Measurements from ENCODE around the gene GATD1.

DNA sequence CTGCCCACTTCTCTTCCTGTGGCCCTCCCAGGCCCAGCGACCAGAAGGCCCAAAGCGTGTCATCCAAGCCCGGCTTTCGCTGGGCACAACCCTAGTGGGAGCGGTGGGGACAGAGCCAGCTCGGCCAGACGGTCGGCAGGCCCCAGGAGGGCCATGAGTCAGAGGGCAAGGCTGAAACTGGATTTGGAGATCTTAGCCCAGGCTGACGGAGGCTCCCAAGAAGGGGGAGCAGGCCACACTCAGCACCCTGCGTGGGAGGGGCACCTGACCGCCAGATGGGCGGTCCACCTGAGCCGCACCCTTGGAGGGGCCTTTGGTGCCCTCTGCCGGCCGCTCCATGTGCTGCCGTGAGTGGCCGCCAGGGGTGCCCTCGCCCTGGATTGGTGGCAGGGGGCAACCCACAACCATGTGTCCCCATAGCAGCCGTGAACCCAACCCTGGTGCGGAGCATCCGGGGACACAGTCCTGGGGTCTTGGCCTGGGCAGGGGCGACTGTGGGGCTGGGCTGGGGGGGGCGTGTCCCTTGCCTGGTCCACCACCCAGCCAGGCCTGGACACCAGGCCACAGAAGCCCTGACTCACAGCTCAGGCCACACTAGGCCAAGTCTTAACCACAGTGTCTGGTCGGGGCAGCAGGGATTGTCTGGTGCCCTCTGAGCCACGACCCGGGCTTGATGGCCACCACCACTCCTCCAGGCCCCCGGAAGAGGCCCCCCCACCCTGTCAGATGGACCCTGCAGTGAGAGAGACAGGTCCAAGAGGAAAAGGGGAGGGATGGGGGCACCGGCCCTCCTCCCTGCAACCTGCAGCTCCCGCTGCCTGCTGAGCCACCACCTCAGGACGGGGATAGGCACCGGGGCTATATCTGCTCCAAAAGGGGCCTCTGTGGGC lies 49.2 kb downstream of the GATD1 start:
- TF ChIP-seq, protein P1, sequence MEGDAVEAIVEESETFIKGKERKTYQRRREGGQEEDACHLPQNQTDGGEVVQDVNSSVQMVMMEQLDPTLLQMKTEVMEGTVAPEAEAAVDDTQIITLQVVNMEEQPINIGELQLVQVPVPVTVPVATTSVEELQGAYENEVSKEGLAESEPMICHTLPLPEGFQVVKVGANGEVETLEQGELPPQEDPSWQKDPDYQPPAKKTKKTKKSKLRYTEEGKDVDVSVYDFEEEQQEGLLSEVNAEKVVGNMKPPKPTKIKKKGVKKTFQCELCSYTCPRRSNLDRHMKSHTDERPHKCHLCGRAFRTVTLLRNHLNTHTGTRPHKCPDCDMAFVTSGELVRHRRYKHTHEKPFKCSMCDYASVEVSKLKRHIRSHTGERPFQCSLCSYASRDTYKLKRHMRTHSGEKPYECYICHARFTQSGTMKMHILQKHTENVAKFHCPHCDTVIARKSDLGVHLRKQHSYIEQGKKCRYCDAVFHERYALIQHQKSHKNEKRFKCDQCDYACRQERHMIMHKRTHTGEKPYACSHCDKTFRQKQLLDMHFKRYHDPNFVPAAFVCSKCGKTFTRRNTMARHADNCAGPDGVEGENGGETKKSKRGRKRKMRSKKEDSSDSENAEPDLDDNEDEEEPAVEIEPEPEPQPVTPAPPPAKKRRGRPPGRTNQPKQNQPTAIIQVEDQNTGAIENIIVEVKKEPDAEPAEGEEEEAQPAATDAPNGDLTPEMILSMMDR (conservative IDR thresholded peaks at IDR 0.05; ENCODE audit: low read depth in 2 of 2), result peak; percentile 90 to 99
- TF ChIP-seq EZH2phosphoT487 (IDR thresholded peaks at IDR 0.05; ENCODE audit: unreplicated experiment), result no peak
- TF ChIP-seq ZNF114 (CRISPR knock-in tag; IDR thresholded peaks at IDR 0.05), result no peak
- no peak; the same call in 1 of the 2 replicates for TF ChIP-seq POLR2AphosphoS5 (IDR thresholded peaks at IDR 0.05; ENCODE audit: low read depth)
- no peak for TF ChIP-seq EZH2 (IDR thresholded peaks at IDR 0.05; ENCODE audit: low read depth, unreplicated experiment)
- TF ChIP-seq, protein P2, sequence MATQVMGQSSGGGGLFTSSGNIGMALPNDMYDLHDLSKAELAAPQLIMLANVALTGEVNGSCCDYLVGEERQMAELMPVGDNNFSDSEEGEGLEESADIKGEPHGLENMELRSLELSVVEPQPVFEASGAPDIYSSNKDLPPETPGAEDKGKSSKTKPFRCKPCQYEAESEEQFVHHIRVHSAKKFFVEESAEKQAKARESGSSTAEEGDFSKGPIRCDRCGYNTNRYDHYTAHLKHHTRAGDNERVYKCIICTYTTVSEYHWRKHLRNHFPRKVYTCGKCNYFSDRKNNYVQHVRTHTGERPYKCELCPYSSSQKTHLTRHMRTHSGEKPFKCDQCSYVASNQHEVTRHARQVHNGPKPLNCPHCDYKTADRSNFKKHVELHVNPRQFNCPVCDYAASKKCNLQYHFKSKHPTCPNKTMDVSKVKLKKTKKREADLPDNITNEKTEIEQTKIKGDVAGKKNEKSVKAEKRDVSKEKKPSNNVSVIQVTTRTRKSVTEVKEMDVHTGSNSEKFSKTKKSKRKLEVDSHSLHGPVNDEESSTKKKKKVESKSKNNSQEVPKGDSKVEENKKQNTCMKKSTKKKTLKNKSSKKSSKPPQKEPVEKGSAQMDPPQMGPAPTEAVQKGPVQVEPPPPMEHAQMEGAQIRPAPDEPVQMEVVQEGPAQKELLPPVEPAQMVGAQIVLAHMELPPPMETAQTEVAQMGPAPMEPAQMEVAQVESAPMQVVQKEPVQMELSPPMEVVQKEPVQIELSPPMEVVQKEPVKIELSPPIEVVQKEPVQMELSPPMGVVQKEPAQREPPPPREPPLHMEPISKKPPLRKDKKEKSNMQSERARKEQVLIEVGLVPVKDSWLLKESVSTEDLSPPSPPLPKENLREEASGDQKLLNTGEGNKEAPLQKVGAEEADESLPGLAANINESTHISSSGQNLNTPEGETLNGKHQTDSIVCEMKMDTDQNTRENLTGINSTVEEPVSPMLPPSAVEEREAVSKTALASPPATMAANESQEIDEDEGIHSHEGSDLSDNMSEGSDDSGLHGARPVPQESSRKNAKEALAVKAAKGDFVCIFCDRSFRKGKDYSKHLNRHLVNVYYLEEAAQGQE (IDR thresholded peaks at IDR 0.05; ENCODE audit: unreplicated experiment), result no peak
- TF ChIP-seq JUNB (IDR thresholded peaks at IDR 0.05; ENCODE audit: unreplicated experiment), result no peak
- TF ChIP-seq CREB1 (CRISPR knock-in tag; IDR thresholded peaks at IDR 0.05; ENCODE audit: low read depth), result no peak
- no peak for TF ChIP-seq NANOG (IDR thresholded peaks at IDR 0.05; ENCODE audit: borderline replicate concordance)
- no peak for TF ChIP-seq ZNF331 (CRISPR knock-in tag; IDR thresholded peaks at IDR 0.05; ENCODE audit: low read depth)
- TF ChIP-seq, protein P3, sequence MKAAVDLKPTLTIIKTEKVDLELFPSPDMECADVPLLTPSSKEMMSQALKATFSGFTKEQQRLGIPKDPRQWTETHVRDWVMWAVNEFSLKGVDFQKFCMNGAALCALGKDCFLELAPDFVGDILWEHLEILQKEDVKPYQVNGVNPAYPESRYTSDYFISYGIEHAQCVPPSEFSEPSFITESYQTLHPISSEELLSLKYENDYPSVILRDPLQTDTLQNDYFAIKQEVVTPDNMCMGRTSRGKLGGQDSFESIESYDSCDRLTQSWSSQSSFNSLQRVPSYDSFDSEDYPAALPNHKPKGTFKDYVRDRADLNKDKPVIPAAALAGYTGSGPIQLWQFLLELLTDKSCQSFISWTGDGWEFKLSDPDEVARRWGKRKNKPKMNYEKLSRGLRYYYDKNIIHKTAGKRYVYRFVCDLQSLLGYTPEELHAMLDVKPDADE (IDR thresholded peaks at IDR 0.05), result no peak
- TF ChIP-seq STAT1 (IDR thresholded peaks at IDR 0.05; ENCODE audit: unreplicated experiment), result no peak
- TF ChIP-seq, protein P4, sequence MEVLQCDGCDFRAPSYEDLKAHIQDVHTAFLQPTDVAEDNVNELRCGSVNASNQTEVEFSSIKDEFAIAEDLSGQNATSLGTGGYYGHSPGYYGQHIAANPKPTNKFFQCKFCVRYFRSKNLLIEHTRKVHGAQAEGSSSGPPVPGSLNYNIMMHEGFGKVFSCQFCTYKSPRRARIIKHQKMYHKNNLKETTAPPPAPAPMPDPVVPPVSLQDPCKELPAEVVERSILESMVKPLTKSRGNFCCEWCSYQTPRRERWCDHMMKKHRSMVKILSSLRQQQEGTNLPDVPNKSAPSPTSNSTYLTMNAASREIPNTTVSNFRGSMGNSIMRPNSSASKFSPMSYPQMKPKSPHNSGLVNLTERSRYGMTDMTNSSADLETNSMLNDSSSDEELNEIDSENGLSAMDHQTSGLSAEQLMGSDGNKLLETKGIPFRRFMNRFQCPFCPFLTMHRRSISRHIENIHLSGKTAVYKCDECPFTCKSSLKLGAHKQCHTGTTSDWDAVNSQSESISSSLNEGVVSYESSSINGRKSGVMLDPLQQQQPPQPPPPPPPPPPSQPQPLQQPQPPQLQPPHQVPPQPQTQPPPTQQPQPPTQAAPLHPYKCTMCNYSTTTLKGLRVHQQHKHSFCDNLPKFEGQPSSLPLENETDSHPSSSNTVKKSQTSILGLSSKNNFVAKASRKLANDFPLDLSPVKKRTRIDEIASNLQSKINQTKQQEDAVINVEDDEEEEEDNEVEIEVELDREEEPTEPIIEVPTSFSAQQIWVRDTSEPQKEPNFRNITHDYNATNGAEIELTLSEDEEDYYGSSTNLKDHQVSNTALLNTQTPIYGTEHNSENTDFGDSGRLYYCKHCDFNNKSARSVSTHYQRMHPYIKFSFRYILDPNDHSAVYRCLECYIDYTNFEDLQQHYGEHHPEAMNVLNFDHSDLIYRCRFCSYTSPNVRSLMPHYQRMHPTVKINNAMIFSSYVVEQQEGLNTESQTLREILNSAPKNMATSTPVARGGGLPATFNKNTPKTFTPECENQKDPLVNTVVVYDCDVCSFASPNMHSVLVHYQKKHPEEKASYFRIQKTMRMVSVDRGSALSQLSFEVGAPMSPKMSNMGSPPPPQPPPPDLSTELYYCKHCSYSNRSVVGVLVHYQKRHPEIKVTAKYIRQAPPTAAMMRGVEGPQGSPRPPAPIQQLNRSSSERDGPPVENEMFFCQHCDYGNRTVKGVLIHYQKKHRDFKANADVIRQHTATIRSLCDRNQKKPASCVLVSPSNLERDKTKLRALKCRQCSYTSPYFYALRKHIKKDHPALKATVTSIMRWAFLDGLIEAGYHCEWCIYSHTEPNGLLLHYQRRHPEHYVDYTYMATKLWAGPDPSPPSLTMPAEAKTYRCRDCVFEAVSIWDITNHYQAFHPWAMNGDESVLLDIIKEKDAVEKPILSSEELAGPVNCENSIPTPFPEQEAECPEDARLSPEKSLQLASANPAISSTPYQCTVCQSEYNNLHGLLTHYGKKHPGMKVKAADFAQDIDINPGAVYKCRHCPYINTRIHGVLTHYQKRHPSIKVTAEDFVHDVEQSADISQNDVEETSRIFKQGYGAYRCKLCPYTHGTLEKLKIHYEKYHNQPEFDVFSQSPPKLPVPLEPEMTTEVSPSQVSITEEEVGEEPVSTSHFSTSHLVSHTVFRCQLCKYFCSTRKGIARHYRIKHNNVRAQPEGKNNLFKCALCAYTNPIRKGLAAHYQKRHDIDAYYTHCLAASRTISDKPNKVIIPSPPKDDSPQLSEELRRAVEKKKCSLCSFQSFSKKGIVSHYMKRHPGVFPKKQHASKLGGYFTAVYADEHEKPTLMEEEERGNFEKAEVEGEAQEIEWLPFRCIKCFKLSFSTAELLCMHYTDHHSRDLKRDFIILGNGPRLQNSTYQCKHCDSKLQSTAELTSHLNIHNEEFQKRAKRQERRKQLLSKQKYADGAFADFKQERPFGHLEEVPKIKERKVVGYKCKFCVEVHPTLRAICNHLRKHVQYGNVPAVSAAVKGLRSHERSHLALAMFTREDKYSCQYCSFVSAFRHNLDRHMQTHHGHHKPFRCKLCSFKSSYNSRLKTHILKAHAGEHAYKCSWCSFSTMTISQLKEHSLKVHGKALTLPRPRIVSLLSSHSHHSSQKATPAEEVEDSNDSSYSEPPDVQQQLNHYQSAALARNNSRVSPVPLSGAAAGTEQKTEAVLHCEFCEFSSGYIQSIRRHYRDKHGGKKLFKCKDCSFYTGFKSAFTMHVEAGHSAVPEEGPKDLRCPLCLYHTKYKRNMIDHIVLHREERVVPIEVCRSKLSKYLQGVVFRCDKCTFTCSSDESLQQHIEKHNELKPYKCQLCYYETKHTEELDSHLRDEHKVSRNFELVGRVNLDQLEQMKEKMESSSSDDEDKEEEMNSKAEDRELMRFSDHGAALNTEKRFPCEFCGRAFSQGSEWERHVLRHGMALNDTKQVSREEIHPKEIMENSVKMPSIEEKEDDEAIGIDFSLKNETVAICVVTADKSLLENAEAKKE (CRISPR knock-in tag; IDR thresholded peaks at IDR 0.05), result no peak

All from GM23338 (cell line).